ENCODE data around the gene FBXO48.

FBXO48 gene

GRCh38 chr2:68483011-68483410 lies 15.9 kb upstream of the FBXO48 start:
- no peak overlapping the region for H3K27ac Mint-ChIP-seq
- H3K36me3 Mint-ChIP-seq: no peaks in the 10 kb centered on the region
- H3K4me1 Mint-ChIP-seq: no peaks in the 10 kb centered on the region
- no peaks in the 10 kb centered on the region for H3K9me3 Mint-ChIP-seq
- H3K27me3 Mint-ChIP-seq: no peaks in the 10 kb centered on the region
- H3K4me3 Mint-ChIP-seq: no peak overlapping the region
- no peak for ATAC-seq

GRCh38 chr2:68482296-68482820 lies 15.3 kb upstream of the FBXO48 start:
- no peaks in the 10 kb centered on the region for H3K4me1 Mint-ChIP-seq
- peaks cover 3% of the 10 kb centered on the region for H3K36me3 Mint-ChIP-seq
- H3K4me3 Mint-ChIP-seq: no peak overlapping the region
- ATAC-seq: no peak
- no peaks in the 10 kb centered on the region for H3K9me3 Mint-ChIP-seq
- no peaks in the 10 kb centered on the region for H3K27me3 Mint-ChIP-seq
- H3K27ac Mint-ChIP-seq: no peak overlapping the region

- Mint-ChIP-seq H3K27me3 (no peaks in the 10 kb centered on the region), H3K9me3 (no peaks in the 10 kb centered on the region), H3K36me3 (peaks cover 10% of the 10 kb centered on the region), H3K4me3 (no peak overlapping the region), H3K27ac (no peak overlapping the region), H3K4me1 (no peaks in the 10 kb centered on the region)
- ATAC-seq: no peak
Observed at GRCh38 chr2:68478688-68479087, 11.6 kb upstream of the FBXO48 start.

- Mint-ChIP-seq H3K27me3 (no peaks in the 10 kb centered on the region), H3K36me3 (peaks cover 10% of the 10 kb centered on the region), H3K27ac (no peak overlapping the region), H3K4me1 (no peaks in the 10 kb centered on the region), H3K4me3 (no peak overlapping the region), H3K9me3 (no peaks in the 10 kb centered on the region)
- ATAC-seq: no peak
Observed at GRCh38 chr2:68476454-68476853, 9.4 kb upstream of the FBXO48 start.

- Mint-ChIP-seq H3K9me3 (no peaks in the 10 kb centered on the region), H3K27me3 (no peaks in the 10 kb centered on the region), H3K36me3 (peaks cover 10% of the 10 kb centered on the region), H3K4me1 (no peaks in the 10 kb centered on the region), H3K4me3 (no peak overlapping the region), H3K27ac (no peak overlapping the region)
- no peak for ATAC-seq
Observed at GRCh38 chr2:68475576-68475975, 8.5 kb upstream of the FBXO48 start.

- H3K9me3 Mint-ChIP-seq: no peaks in the 10 kb centered on the region
- H3K27me3 Mint-ChIP-seq: no peaks in the 10 kb centered on the region
- ATAC-seq: no peak
- H3K4me3 Mint-ChIP-seq: no peak overlapping the region
- no peak overlapping the region for H3K27ac Mint-ChIP-seq
- no peaks in the 10 kb centered on the region for H3K4me1 Mint-ChIP-seq
- H3K36me3 Mint-ChIP-seq: peaks cover 10% of the 10 kb centered on the region
Observed at GRCh38 chr2:68475110-68475509, 8.0 kb upstream of the FBXO48 start.

- ATAC-seq: no peak
- H3K4me1 Mint-ChIP-seq: peaks cover 17% of the 10 kb centered on the region
- peaks cover 10% of the 10 kb centered on the region for H3K36me3 Mint-ChIP-seq
- H3K4me3 Mint-ChIP-seq: no peak overlapping the region
- H3K9me3 Mint-ChIP-seq: no peaks in the 10 kb centered on the region
- no peaks in the 10 kb centered on the region for H3K27me3 Mint-ChIP-seq
- H3K27ac Mint-ChIP-seq: no peak overlapping the region
Observed at GRCh38 chr2:68472796-68473414, 5.8 kb upstream of the FBXO48 start.

- Mint-ChIP-seq H3K9me3 (no peaks in the 10 kb centered on the region), H3K4me3 (no peak overlapping the region), H3K27ac (no peak overlapping the region), H3K36me3 (peaks cover 5% of the 10 kb centered on the region), H3K4me1 (peaks cover 23% of the 10 kb centered on the region), H3K27me3 (no peaks in the 10 kb centered on the region)
- ATAC-seq: no peak
Observed at GRCh38 chr2:68471385-68471784, 4.3 kb upstream of the FBXO48 start.

GRCh38 chr2:68469935-68470334 lies 2.8 kb upstream of the FBXO48 start:
- Mint-ChIP-seq H3K4me3 (no peak overlapping the region), H3K27me3 (no peaks in the 10 kb centered on the region), H3K27ac (peak overlapping the region; percentile 17), H3K4me1 (peaks cover 30% of the 10 kb centered on the region), H3K36me3 (no peaks in the 10 kb centered on the region), H3K9me3 (no peaks in the 10 kb centered on the region)
- ATAC-seq: no peak

GRCh38 chr2:68468801-68469200 lies 1.7 kb upstream of the FBXO48 start:
- Mint-ChIP-seq H3K27ac (peak overlapping the region; percentile 91), H3K36me3 (no peaks in the 10 kb centered on the region), H3K27me3 (no peaks in the 10 kb centered on the region), H3K9me3 (no peaks in the 10 kb centered on the region), H3K4me3 (no peak overlapping the region), H3K4me1 (peaks cover 30% of the 10 kb centered on the region)
- no peak for ATAC-seq

- Mint-ChIP-seq H3K36me3 (no peaks in the 10 kb centered on the region), H3K4me1 (peaks cover 30% of the 10 kb centered on the region), H3K27ac (peak overlapping the region; percentile 91), H3K9me3 (no peaks in the 10 kb centered on the region), H3K4me3 (peak overlapping the region; percentile 95), H3K27me3 (no peaks in the 10 kb centered on the region)
- ATAC-seq: peak; percentile 62
Observed at GRCh38 chr2:68466778-68467076, 367 bp downstream of the FBXO48 start.

- ATAC-seq: no peak
- no peaks in the 10 kb centered on the region for H3K27me3 Mint-ChIP-seq
- H3K4me1 Mint-ChIP-seq: peaks cover 30% of the 10 kb centered on the region
- peak overlapping the region; percentile 91 for H3K27ac Mint-ChIP-seq
- no peaks in the 10 kb centered on the region for H3K9me3 Mint-ChIP-seq
- no peaks in the 10 kb centered on the region for H3K36me3 Mint-ChIP-seq
- peak overlapping the region; percentile 95 for H3K4me3 Mint-ChIP-seq
Observed at GRCh38 chr2:68466361-68466777, 725 bp downstream of the FBXO48 start.

- peaks cover 30% of the 10 kb centered on the region for H3K4me1 Mint-ChIP-seq
- H3K27ac Mint-ChIP-seq: no peak overlapping the region
- no peak for ATAC-seq
- H3K27me3 Mint-ChIP-seq: no peaks in the 10 kb centered on the region
- H3K4me3 Mint-ChIP-seq: no peak overlapping the region
- H3K9me3 Mint-ChIP-seq: no peaks in the 10 kb centered on the region
- H3K36me3 Mint-ChIP-seq: no peaks in the 10 kb centered on the region
Observed at GRCh38 chr2:68465081-68465916, 1.8 kb downstream of the FBXO48 start.

GRCh38 chr2:68464651-68465050 lies 2.4 kb downstream of the FBXO48 start:
- Mint-ChIP-seq H3K36me3 (no peaks in the 10 kb centered on the region), H3K4me3 (no peak overlapping the region), H3K9me3 (no peaks in the 10 kb centered on the region), H3K27ac (no peak overlapping the region), H3K27me3 (no peaks in the 10 kb centered on the region), H3K4me1 (peaks cover 30% of the 10 kb centered on the region)
- no peak for ATAC-seq

GRCh38 chr2:68463287-68463877 lies 3.7 kb downstream of the FBXO48 start:
- no peak for ATAC-seq
- Mint-ChIP-seq H3K4me1 (peaks cover 17% of the 10 kb centered on the region), H3K27ac (no peak overlapping the region), H3K27me3 (no peaks in the 10 kb centered on the region), H3K36me3 (no peaks in the 10 kb centered on the region), H3K9me3 (no peaks in the 10 kb centered on the region), H3K4me3 (no peak overlapping the region)

- Mint-ChIP-seq H3K36me3 (no peaks in the 10 kb centered on the region), H3K9me3 (no peaks in the 10 kb centered on the region), H3K27me3 (no peaks in the 10 kb centered on the region), H3K4me1 (no peaks in the 10 kb centered on the region), H3K27ac (no peak overlapping the region), H3K4me3 (no peak overlapping the region)
- ATAC-seq: no peak
Observed at GRCh38 chr2:68458981-68459380, 8.1 kb downstream of the FBXO48 start.
